CD4-positive, alpha-beta T cell treated with Interleukin-6 at 100 ng/mL for 8 hours (primary cell): ENCODE measurements around the gene BICDL2.
"Not testable (repeated sequence)": the region's sequence is repeated elsewhere in the genome, so short reads cannot be mapped to it uniquely, and the experiment has no call there.

Experiments
- DNase-seq: peaks from one replicate; pipeline ENCODE4 v3.0.0-alpha.2; 2020; ENCODE audit warnings: mixed read lengths, low spot score

The BICDL2 gene

GRCh38 chr16:3036726-3037315, at the start of gene BICDL2:
BICDL2 (minus strand) TSS chr16:3036944; CDS start chr16:3035496, 1,448 bp downstream.
- no peak for DNase-seq

DNA sequence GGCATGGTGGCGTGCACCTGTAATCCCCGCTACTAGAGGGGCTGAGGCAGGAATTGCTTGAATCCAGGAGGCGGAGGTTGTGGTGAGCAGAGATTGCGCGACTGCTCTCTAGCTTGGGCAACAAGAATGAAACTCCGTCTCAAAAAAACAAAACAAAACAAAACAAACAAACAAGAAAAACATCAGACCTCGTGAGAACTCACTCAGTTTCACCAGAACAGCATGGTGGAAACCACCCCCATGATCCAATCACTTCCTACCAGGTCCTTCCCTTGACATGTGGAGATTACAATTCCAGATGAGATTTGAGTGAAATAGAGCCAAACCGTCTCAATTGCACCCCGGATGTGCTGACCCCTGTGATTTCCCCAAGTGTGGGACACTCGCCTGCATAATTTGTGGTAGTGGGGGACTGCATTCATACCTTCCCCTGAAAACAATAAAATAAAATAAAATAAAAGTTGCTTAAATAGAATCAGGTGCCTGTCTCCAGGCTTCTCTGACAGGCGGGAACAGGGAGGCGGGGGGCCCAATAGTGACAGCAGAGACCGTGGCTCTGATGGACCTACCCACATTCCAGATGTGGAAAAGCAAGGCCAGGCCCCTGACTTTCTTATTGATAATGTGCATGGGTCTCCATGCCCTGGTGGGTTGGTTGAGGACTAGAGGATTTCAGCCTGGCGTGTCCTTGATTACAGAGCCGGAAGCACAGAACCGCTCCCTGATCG, 49.3 kb upstream of the BICDL2 start:
- DNase-seq: no peak

DNA sequence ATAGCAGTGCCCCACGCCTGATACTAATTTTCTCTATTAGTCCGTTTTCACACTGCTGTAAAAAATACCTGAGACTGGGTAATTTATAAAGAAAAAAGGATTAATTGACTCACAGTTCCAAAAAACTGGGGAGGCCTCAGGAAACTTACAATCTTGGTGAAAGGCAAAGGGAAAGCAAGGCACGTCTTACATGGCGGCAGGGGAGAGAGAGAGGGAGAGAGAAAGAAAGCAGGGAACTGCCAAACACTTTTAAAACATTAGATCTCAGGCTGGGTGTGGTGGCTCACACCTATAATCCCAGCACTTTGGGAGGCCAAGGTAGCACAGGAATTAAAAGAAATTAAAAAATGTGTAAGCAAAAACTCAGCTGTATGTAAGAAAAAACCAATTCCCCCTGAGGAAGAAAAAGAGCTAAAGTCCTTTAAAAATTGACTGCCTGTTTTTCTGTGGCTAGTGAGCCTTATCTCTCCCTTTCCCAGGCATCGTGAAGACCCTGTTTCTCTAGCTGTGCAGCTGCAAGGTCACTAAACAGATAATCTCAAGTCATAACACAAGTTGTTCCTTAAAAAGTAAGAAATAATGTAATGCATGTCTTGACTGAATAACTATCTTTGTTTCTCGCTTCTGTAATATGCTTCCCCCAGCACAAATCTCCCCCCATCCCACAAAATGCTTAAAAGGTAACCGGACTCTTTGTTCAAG, 48.4 kb upstream of the BICDL2 start:
- DNase-seq: no peak

DNA sequence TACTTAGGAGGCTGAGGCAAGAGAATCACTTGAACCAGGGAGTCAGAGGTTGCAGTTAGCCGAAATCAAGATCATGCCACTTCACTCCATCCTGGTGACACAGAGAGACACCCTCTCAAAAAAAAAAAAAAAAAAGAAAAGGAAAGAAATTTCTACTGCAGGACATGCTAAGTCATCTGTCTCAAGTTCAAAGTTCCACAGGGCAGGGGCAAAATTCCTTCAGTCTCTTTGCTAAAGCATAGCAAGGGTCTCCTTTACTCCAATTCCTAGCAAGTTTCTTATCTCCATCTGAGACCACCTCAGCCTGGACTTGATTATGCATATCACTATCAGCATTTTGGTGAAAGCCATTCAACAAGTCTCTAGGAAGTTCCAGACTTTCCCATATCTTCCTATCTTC, 47.7 kb upstream of the BICDL2 start:
- no peak for DNase-seq

GRCh38 chr16:3083408-3083807, 46.7 kb upstream of the BICDL2 start:
- DNase-seq: not testable (repeated sequence)

DNA sequence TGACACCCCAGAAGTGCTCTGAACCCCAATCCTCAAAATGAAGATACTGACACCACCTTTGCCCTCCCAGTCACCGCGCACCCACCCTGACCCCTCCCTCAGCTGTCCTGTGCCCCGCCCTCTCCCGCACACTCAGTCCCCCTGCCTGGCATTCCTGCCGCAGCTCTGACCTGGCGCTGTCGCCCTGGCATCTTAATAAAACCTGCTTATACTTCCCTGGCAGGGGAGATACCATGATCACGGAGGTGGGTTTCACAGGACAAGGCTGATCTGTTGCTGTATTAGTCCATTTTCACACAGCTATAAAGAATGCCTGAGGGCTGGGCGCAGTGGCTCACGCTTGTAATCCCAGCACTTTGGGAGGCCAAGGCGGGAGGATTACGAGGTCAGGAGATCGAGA, 45.2 kb upstream of the BICDL2 start:
- not testable (repeated sequence) for DNase-seq

GRCh38 chr16:3080024-3080423, 43.3 kb upstream of the BICDL2 start:
- no peak for DNase-seq

GRCh38 chr16:3076577-3076976, 39.8 kb upstream of the BICDL2 start:
- no peak for DNase-seq

GRCh38 chr16:3075946-3076345, 39.2 kb upstream of the BICDL2 start:
- DNase-seq: not testable (repeated sequence)

DNA sequence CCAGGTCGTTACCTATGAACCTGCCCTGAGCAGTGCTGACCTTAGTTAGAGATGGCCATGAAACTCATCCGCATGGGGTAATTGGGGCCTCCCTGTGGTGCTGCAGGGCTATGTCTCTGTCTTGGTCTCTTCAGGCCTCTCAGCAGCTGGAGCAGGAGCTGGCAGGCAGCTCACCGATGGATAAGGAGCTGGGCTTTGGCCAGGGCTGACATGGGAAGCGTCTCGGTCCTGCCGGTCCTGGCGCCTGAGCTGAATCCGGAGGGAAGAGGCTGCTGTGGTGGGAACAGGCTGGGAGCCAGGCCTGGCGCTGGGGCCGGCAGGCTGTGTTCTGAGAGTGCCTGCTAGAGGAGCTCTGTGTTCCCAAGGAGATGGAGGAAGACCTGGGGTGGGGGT, 38.8 kb upstream of the BICDL2 start:
- no peak for DNase-seq

- DNase-seq: peak; percentile 94
Observed at GRCh38 chr16:3074860-3075522, 38.2 kb upstream of the BICDL2 start.

DNA sequence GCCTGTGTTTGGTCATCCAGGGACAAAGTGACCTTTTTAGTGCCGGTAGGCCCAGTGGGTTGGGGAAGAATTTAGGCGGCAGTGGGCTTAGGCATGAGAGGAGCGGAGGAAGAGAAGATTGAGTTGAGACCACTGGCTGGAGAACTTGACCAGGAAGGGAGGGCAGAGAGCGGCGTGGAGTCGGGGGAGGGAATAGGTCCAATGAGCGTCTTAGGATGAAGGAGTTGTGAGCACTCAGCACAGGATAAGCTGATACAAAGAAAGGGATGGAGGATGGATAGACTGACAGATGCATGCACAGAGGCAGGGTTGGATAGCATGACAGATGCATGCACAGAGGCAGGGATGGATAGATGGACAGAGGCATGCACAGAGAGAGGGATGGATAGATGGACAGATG, 36.7 kb upstream of the BICDL2 start:
- no peak for DNase-seq

DNA sequence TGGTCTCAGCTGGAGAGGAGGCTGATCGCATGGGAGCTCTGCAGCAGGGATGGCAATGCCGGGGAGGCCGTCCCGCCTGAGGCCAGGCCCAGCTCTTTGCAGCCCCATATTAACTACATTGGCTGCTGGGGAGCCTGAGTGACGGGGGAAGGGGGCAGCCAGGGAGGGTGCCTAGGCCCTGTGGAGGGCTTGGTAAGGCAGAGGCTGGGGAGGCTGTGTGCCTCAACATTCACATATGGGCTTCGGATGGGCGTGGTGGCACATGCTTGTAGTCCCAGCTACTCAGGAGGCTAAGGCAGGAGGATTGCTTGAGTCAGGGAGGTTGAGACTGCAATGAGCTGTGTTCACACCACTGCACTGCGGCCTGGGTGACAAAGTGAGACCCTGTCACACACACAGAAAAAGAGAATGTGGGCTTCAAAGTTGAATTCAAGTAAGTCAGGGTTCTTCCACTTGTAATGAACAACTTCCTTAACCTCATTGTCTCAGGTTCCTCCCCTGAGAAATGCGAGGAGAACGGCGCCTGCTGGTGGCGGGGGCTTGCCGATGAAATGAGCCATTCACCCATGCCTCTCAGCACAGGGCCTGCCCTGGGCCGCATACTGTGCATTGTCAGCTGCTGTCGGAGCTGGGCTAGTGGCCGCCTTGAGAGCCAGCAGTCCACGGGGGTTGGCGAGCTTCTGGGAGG, 36.0 kb upstream of the BICDL2 start:
- peak; percentile 38 for DNase-seq

GRCh38 chr16:3072148-3072547, 35.4 kb upstream of the BICDL2 start:
- DNase-seq: peak; percentile 54

DNA sequence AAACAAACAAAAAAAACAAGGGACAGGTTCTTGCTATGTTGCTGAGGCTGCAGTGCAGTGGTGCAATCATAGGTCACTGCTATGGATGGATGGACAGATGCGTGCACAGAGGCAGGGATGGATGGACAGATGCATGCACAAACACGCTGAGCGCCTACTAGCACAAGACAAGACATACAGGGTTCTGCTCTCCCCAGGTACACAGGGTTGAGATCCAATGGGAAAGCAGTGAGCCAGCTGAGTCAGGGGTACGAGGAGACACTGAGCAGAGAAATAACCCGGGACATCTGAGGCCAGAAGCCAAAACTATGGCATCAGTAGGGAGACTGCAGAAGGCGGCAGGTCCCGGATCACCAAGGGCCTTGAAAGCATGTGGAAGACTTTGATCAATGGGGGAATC, 34.9 kb upstream of the BICDL2 start:
- no peak for DNase-seq

GRCh38 chr16:3070608-3071111, 33.9 kb upstream of the BICDL2 start:
- DNase-seq: no peak

- DNase-seq: not testable (repeated sequence)
Observed at GRCh38 chr16:3069146-3069545, 32.4 kb upstream of the BICDL2 start.

DNA sequence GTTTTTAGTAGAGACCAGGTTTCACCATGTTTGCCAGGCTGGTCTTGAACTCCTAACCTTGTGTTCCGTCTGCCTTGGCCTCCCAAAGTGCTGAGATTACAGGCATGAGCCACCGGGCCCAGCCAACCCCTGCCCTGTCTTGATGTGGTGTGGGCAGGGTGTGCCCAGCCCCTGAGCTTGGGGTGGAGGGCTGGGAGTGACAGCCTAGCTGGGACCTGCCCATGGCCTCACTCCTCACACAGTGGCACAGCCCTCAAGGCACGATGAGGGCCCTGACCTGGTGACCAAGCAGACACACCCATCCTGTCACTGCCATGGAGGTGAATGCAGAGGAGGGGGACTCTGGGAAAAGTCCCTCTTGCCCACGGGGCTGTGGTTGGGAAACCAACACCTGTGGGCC, 31.7 kb upstream of the BICDL2 start:
- no peak for DNase-seq

DNA sequence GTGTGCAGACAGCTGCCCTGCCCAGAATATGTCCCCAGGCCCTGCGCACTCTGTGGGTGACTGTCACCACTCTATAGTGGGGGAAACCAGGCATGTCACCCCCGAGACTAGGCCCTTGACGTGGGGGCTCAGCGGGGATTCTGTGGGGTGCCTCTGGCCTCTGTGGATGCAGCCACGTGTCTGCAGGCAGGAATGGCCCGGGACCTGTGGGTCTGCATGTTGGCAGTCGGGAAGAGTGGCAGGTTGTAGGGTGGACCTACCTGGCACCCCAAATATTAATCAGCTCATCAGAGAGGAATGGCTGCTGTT, 29.6 kb upstream of the BICDL2 start:
- no peak for DNase-seq

DNA sequence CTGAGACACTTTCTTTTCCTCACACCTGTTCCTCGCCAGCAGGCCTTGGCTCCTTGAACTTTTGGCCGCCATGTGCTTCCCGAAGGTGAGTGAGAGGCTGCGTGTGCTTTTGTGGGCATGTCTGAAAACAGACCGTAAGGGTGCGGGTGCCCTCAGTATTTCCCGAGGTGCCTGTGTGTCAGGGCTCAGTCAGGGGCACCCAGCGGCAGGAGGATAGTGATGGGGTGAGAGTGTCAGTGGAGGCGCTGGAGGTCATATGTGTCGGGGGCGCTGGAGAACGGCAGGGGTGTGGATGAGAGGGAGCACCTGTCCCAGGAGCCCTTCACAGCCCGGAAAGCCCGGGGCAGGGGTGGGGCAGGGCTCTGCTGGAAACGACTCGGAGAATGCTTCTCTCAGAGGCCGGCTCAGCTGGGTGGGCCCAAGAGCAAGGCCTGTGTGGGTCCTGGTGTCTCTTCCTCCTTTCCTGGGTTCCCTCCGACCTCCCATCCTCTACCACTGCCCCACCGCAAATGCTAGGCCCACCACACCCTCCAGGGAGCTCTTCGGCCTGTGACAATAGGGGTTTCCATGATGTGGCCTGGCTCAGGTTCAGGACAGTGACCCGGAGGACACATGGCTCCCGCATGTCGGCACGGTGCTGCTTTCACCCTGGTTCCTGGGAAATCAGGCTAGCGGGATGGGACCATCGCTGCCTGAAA, 29.1 kb upstream of the BICDL2 start:
- no peak for DNase-seq

- DNase-seq: peak; percentile 84
Observed at GRCh38 chr16:3065069-3065741, 28.5 kb upstream of the BICDL2 start, which contains the start of gene IL32. IL32 (plus strand) TSS chr16:3065640; CDS start chr16:3065812, 172 bp downstream.
